IgD-negative memory B cell (primary cell): Measurements from ENCODE around the gene SCNM1. TPM values are rescaled to one million over a fixed set of nuclear protein-coding genes. Genes with fewer than 3 reads are reported as not detected.
"Not testable (repeated sequence)": the region's sequence is repeated elsewhere in the genome, so short reads cannot be mapped to it uniquely, and the experiment has no call there.

Source experiments
- H3K27ac Mint-ChIP-seq, 3 donors: one replicate each; pipeline ENCODE4 v1.8.0; 2020 to 2022; ENCODE audit warnings: mild to moderate bottlenecking in 3 of 3, mixed read lengths in 3 of 3, moderate library complexity in 1 of 3
- H3K27me3 Mint-ChIP-seq: one replicate; pipeline ENCODE4 v1.8.0; 2021; ENCODE audit warnings: mixed read lengths
- H3K36me3 Mint-ChIP-seq: one replicate; pipeline ENCODE4 v1.8.0; 2020; ENCODE audit warnings: mild to moderate bottlenecking, mixed read lengths
- H3K4me1 Mint-ChIP-seq, 3 donors: one replicate each; pipeline ENCODE4 v1.8.0; 2020 to 2022; ENCODE audit warnings: mixed read lengths in 3 of 3, mild to moderate bottlenecking in 1 of 3
- H3K4me3 Mint-ChIP-seq, 4 donors: one replicate each; pipeline ENCODE4 v1.8.0; 2020 to 2022; ENCODE audit warnings: mild to moderate bottlenecking in 4 of 4, mixed read lengths in 4 of 4, moderate library complexity in 3 of 4
- H3K9me3 Mint-ChIP-seq, 3 donors: one replicate each; pipeline ENCODE4 v1.8.0; 2020 to 2021; ENCODE audit warnings: mixed read lengths in 3 of 3, mild to moderate bottlenecking in 1 of 3
- polyA plus RNA-seq: library from polyadenylated mRNA; unstranded; fragments of 300-500 nt; fragmentation: Illumina TruSeq; gene quantifications from one replicate; pipeline ENCODE4 v1.2.3, GENCODE V29; 2021

Gene SCNM1
- polyA plus RNA-seq, 1 donor from 2014 or later = 70.1 TPM

GRCh38 chr1:151194894-151195594 lies 29.1 kb downstream of the SCNM1 start:
- Mint-ChIP-seq H3K27ac (peak overlapping the region in 1 of 3 donors; percentile 78), H3K4me3 (peak overlapping the region in 2 of 4 donors; percentile 31 to 41), H3K4me1 (peaks cover 17 to 39% (median 23%) of the 10 kb centered on the region in 3 donors)
- not testable (repeated sequence) for H3K36me3 Mint-ChIP-seq, H3K9me3 Mint-ChIP-seq, H3K27me3 Mint-ChIP-seq

- H3K9me3 Mint-ChIP-seq = no peaks in the 10 kb centered on the region
- H3K4me1 Mint-ChIP-seq = peaks cover 14 to 32% (median 23%) of the 10 kb centered on the region in 3 donors
- peaks cover 3% of the 10 kb centered on the region for H3K27me3 Mint-ChIP-seq
- H3K36me3 Mint-ChIP-seq = peaks cover 1% of the 10 kb centered on the region
- peak overlapping the region; percentile 49 to 90 (median 64) for H3K4me3 Mint-ChIP-seq
- peak overlapping the region; percentile 8 to 88 (median 52) for H3K27ac Mint-ChIP-seq
Measured at GRCh38 chr1:151196292-151196800, 30.4 kb downstream of the SCNM1 start.

DNA sequence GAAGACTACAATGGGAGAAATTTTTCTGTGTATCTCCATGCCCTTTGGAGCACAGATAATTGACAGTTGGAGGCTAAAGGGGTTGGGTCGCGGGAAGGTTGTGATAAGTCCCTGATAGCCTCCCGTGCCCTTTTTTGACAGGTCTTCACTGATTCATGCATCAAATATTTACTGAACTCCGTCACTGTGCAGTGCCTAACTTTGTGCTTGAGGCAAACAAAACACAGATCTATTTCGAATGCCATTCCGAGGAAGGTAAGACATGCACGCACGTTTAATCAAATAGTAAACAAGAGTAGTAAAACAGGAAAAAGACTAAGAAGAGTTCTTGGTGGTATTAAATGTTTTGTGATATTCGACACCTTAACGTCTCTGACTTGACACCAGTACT lies 31.9 kb downstream of the SCNM1 start:
- no peaks in the 10 kb centered on the region for H3K9me3 Mint-ChIP-seq
- peaks cover 1% of the 10 kb centered on the region for H3K36me3 Mint-ChIP-seq
- peaks cover 3% of the 10 kb centered on the region for H3K27me3 Mint-ChIP-seq
- peaks cover 20 to 37% (median 30%) of the 10 kb centered on the region in 3 donors for H3K4me1 Mint-ChIP-seq
- H3K27ac Mint-ChIP-seq = peak overlapping the region; percentile 93 to 99 (median 99)
- peak overlapping the region; percentile 97 to 98 (median 98) for H3K4me3 Mint-ChIP-seq

DNA sequence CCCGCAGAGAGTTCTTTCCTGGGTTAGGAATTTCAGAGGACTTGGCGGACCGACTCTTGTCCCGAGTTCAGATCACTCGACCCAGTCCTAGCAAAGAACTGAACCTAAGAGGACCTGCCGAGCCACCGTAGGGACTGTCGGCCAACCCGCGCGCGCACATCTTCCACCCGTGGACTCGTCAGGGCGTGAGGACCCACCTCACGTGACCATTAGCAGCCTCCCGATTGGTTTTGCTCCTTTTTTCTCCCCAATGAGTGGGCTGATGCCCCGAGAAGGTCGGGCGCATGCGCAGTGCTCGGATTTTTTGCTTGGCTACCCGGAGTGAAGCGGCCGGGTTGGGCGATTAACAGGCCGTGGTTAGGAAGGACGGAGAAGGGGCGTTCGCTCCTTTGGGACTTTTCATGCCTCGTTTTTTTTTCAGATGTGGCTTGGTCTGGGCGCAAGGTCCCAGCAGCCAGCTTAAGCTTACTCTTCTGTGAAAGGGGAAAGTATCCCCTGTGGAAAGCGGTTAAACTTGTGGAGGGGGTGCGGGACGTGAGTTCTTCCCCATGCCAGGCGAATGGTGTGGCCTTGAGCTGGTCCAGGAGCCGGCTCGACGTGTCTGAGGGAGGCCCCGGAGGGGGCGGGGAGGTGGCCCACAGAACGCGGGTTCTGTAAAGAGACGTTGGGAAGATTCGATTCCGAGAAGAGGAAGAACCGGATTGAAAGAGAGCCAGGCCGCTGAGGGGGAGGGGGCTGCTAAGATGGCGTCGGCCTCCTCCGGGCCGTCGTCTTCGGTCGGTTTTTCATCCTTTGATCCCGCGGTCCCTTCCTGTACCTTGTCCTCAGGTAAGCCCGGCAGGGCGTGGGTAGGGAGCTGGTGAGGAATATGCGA lies 32.5 kb downstream of the SCNM1 start, which contains the start of gene PIP5K1A:
Gene PIP5K1A, plus strand, starts transcription at position 299 of the 874 bp plus-strand sequence. Its CDS starts 445 bp downstream, at position 744.
- Mint-ChIP-seq H3K36me3 (peaks cover 1% of the 10 kb centered on the region), H3K27me3 (peaks cover 3% of the 10 kb centered on the region), H3K4me1 (peaks cover 20 to 37% (median 30%) of the 10 kb centered on the region in 3 donors), H3K9me3 (no peaks in the 10 kb centered on the region), H3K4me3 (peak within 1 kb of the TSS; percentile 97 to 98 (median 98)), H3K27ac (peak within 1 kb of the TSS; percentile 93 to 99 (median 99))

DNA sequence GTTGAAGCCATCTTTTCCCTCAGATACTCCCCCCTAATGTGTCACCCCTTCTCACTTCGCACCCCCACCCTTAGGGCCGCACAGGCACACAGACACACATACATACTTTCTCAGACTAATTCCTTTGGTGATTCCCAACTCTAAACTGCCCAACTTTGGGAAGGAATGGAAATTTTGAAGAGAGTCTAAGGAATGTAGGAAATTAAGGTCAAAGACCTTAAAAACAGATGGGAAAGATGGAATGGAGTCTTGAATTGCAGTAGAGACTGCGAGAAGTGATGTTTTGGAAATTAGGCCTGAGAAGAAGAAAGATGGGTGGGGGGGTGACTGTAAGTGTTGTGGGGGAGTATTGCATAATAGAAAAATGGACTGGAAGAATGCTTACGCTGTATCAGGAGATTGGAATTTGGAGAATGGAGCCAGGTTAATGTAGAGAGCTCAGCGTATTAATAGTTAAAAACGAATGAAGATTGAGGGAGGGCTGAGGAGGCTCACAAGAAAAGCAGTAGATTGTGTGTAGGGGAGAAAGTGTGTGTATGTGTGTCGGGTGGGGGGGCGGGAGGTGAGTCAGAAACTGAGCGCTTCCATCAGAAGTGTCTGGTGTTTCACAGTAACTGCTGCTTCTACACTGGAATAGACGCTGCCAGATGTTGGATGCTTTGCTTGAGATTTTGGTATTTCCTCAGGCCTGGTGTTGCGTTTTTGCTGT lies 34.1 kb downstream of the SCNM1 start:
- no peaks in the 10 kb centered on the region for H3K9me3 Mint-ChIP-seq
- H3K27me3 Mint-ChIP-seq = peaks cover 2% of the 10 kb centered on the region
- peaks cover 1% of the 10 kb centered on the region for H3K36me3 Mint-ChIP-seq
- H3K4me1 Mint-ChIP-seq = peaks cover 25 to 45% (median 32%) of the 10 kb centered on the region in 3 donors
- H3K4me3 Mint-ChIP-seq = peak overlapping the region; percentile 97 to 98 (median 98)
- H3K27ac Mint-ChIP-seq = peak overlapping the region; percentile 93 to 99 (median 99)

GRCh38 chr1:151205381-151205965 lies 39.5 kb downstream of the SCNM1 start:
- H3K4me3 Mint-ChIP-seq, H3K27me3 Mint-ChIP-seq, H3K36me3 Mint-ChIP-seq, H3K27ac Mint-ChIP-seq, H3K9me3 Mint-ChIP-seq: not testable (repeated sequence)
- peaks cover 14 to 21% (median 16%) of the 10 kb centered on the region in 3 donors for H3K4me1 Mint-ChIP-seq

- H3K4me3 Mint-ChIP-seq = no peak overlapping the region
- H3K4me1 Mint-ChIP-seq = peaks cover 10 to 14% (median 11%) of the 10 kb centered on the region in 3 donors
- no peaks in the 10 kb centered on the region for H3K27me3 Mint-ChIP-seq
- H3K9me3 Mint-ChIP-seq = no peaks in the 10 kb centered on the region
- H3K36me3 Mint-ChIP-seq = peaks cover 3% of the 10 kb centered on the region
- no peak overlapping the region for H3K27ac Mint-ChIP-seq
Measured at GRCh38 chr1:151210830-151211229, 44.9 kb downstream of the SCNM1 start.

GRCh38 chr1:151211972-151212705 lies 46.2 kb downstream of the SCNM1 start:
- Mint-ChIP-seq H3K4me3 (no peak overlapping the region), H3K36me3 (peaks cover 3% of the 10 kb centered on the region), H3K9me3 (no peaks in the 10 kb centered on the region), H3K27me3 (no peaks in the 10 kb centered on the region), H3K27ac (peak overlapping the region in 2 of 3 donors; percentile 73 to 81), H3K4me1 (peaks cover 10 to 17% (median 12%) of the 10 kb centered on the region in 3 donors)

GRCh38 chr1:151213560-151213959 lies 47.6 kb downstream of the SCNM1 start:
- Mint-ChIP-seq H3K36me3 (peaks cover 3% of the 10 kb centered on the region), H3K4me3 (no peak overlapping the region), H3K4me1 (peaks cover 10 to 18% (median 12%) of the 10 kb centered on the region in 3 donors), H3K27ac (peak overlapping the region in 1 of 3 donors; percentile 3), H3K9me3 (no peaks in the 10 kb centered on the region), H3K27me3 (no peaks in the 10 kb centered on the region)

Other genes with a start within 250 kb of the SCNM1 start
- gene SETDB1, start 239.8 kb upstream of the SCNM1 start, polyA plus RNA-seq = 19.8 TPM
- 110 TPM for gene CERS2, start 191.3 kb upstream of the SCNM1 start, polyA plus RNA-seq
- 0.11 TPM for gene ANXA9, start 183.9 kb upstream of the SCNM1 start, polyA plus RNA-seq
- 2.3 TPM for gene MINDY1, start 159.2 kb upstream of the SCNM1 start, polyA plus RNA-seq
- gene PRUNE1, start 157.7 kb upstream of the SCNM1 start, polyA plus RNA-seq = 36.2 TPM
- 0.13 TPM for gene BNIPL, start 129.6 kb upstream of the SCNM1 start, polyA plus RNA-seq
- 4.5 TPM for gene C1orf56, start 118.4 kb upstream of the SCNM1 start, polyA plus RNA-seq
- gene CDC42SE1, start 106.5 kb upstream of the SCNM1 start, polyA plus RNA-seq = 86.2 TPM
- 1.5 TPM for gene MLLT11, start 105.7 kb upstream of the SCNM1 start, polyA plus RNA-seq
- gene GABPB2, start 95.4 kb upstream of the SCNM1 start, polyA plus RNA-seq = 5.5 TPM
- not detected for gene SEMA6C, start 19.5 kb upstream of the SCNM1 start, polyA plus RNA-seq
- 16.1 TPM for gene TNFAIP8L2, start 9.5 kb upstream of the SCNM1 start, polyA plus RNA-seq
- 0.69 TPM for gene LYSMD1, start 242 bp upstream of the SCNM1 start, polyA plus RNA-seq
- gene TMOD4, start 9.8 kb downstream of the SCNM1 start, polyA plus RNA-seq = 1.0 TPM
- 81.0 TPM for gene VPS72, start 24.1 kb downstream of the SCNM1 start, polyA plus RNA-seq
- gene PIP5K1A, start 32.4 kb downstream of the SCNM1 start, polyA plus RNA-seq = 20.3 TPM
- 252 TPM for gene PSMD4, start 88.6 kb downstream of the SCNM1 start, polyA plus RNA-seq
- gene ZNF687, start 116.2 kb downstream of the SCNM1 start, polyA plus RNA-seq = 3.0 TPM
- 67.9 TPM for gene PI4KB, start 161.3 kb downstream of the SCNM1 start, polyA plus RNA-seq
- 106 TPM for gene RFX5, start 181.1 kb downstream of the SCNM1 start, polyA plus RNA-seq
- gene SELENBP1, start 206.6 kb downstream of the SCNM1 start, polyA plus RNA-seq = not detected
- 69.1 TPM for gene PSMB4, start 233.4 kb downstream of the SCNM1 start, polyA plus RNA-seq